Ramos (cell line): ENCODE results near the gene UNC93A.

ENCODE experiments used
- in situ Hi-C: fragments of 300-500 bp; cut with MboI; formaldehyde crosslinking; loops from one replicate; pipeline ENCODE4 v1.14.3; 2022; ENCODE audit warnings: low sequenced_read_pairs; ENCODE audit not compliant: unreplicated experiment

Gene UNC93A

DNA sequence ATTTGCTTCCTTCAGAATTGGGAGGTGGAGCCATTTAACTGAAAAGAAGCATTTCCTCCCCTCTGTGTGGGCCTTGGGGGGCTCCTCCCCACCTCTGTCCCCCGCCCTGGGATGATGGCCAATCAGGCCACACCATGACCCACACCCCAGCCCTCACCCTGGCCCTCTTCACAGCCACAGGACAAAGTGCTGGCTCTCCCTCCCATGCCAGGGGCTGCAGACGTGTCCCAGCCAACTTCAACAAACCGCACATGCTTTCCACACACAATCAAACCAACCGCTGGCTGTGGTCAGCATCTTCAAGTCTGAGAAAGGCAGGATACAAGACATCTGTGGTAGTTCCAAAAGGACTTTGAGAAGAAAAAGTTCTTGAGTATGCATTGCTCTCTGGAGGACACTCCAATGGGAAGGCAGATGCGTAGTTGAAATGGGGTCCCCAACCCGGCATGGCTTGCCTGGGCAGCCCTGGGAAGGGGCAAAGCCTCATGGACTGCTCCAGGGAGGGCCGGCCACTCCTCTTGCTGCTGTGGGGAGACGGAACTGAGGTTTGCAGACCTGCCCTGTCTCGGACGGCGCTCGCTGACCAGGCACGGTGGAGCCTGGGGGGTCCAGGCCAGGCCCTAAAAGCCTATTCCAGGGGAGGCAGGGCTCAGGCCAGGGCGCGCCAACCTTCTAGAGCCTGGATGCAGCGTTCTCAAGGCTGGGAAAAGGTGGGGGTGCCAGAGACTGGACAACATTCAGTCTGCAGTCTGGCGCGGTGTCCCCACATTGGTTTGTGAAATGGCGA, 45.9 kb downstream of the UNC93A start:
- in situ Hi-C loops = no loop called here

DNA sequence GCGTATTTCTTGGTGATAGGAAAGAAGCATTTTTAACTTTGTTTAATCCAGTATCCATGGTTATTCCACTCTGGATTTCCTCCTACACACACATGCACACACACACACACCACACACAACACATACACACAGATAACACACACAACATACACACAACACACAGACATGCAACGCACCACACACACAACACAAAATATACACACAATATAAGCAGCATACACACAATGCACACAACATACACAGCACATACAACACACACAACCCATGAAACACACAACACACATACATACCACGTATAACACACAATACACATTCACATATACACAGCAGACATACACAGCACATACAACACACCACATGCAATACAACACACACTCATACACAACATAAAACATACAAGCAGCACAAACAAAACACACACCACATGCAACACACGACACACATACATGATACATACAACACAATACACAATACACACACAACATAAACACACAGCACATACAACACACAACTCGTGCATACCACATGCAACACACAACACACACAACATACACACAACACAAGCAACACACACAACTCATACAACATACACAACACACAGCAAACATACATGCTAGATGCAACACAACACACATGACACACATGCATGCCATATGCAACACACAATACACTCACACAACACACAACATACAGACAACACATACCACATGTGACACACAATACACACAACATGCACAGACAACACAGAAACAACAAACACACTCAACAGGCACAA, 46.7 kb downstream of the UNC93A start:
- in situ Hi-C loops = no loop called here

DNA sequence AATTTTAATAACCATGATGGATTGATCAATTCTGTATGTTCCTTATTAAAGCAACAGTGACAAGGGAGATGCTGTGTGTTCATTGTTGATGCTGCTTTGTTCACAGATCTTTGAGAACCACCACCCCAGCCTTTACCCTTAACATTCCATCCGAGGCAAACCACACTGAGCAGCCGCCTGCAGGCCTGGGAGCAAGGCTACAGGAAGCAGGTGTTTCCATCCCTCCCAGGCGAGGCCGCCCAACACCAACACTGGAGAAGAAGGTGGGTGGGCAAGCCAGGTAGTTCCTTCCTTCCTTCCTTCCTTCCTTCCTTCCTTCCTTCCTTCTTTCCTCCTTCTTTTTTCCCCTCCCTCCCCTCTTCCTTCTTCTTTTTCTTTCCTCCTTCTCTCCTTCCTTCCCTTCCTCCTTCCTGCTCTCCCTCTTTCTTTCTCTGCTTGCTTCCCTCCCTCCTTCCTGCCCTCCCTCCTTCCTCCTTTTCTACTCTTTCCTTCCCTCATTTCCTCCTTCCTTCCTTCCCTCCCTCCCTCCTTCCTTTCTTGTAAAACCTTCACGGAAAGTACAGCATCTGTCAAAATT, 47.5 kb downstream of the UNC93A start:
- in situ Hi-C loops = no loop called here

GRCh38 chr6:167341038-167341583, 50.0 kb downstream of the UNC93A start:
- in situ Hi-C loops = no loop called here

DNA sequence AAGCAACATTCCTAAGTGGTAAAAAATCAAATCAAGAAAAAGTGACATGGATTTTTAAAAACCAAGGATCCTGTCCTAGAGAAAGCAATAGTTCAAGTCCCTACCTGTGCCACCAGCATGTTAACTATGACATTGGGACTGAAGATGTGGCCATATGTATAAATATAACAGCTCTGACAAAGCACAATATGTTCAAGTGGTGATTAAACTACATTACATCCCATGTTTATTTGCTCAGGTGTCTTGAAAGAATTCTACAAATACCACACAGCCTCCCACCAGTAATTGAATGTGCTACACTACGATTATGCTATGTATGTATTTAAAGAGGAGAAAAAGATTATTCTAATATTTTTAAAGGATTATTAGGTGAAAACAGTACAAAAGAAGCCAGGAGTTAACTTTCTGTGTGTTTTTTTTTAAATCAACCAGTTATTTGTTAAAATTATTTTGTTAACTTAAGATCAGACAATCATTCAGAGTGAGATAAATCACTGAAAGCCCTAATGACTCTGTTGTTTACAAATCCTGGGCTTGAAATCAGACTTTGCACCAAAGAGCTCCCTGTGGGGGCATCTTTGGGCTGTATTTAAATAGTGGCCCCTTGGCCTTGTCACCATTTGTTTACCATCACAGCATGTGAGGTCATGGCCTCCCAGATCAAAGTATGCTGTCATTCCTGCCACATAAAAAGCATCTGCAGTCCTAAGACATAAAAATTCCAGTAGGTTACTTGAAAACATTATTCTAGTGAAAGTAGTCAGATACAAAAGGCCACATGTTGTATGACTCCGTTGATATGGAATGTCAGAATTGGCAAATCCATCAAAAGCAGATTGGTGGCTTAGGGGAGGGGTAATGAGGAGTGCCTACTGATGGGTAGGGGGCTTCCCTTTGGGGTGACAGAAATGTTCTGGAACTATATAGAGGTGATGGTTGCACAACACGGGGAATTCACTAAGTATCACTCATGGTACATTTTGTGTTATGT, 50.8 kb downstream of the UNC93A start:
- in situ Hi-C loops = no loop called here

- in situ Hi-C loops = no loop called here
Observed at GRCh38 chr6:167342879-167343610, 51.9 kb downstream of the UNC93A start.

GRCh38 chr6:167345348-167345747, 54.2 kb downstream of the UNC93A start:
- in situ Hi-C loops = no loop called here

DNA sequence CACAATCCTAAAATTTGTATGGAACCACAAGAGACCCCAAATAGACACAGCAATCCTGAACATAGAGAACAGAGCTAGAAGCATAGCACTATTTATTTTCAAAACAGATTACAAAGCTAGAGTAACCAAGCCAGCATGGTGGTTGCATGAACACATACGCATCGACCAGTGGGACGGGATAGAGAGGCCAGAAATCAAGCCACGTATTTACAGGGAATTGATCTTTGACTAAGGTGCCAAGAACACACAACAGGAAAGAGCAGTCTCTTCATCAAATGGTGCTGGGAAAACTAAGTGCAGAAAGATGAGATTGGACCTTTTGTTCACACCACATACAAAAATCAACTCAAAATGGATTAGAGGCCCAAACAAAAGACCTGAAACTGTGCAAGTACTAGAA, 54.8 kb downstream of the UNC93A start:
- in situ Hi-C loops = no loop called here

- in situ Hi-C loops = no loop called here
Observed at GRCh38 chr6:167347226-167347625, 56.1 kb downstream of the UNC93A start.

GRCh38 chr6:167349631-167350274, 58.6 kb downstream of the UNC93A start:
- in situ Hi-C loops = loop anchor here (25.0 kb wide), 1 partner anchor 137 kb away; no protein-coding TSS in a partner anchor

DNA sequence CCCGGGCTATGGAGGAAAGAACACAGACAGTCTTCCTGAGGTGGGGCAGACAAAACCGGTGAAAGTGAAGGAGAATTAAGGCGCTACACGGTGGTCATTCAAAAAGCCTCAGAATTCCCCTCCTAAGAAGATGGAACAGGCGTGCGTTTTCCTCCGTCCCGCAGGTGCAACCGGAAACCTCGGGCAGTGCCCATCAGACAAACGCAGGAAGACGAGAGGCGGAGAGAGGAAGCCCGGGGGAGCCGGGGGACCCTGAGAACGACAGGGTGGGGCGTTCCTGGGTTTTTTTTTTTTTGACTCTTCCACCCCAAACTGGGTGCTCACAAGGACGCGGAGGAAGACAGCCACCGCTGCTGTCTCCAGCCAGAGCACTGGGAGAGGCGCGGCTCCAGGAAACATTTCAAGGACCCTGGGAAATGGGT, 59.2 kb downstream of the UNC93A start:
- in situ Hi-C loops = loop anchor here (25.0 kb wide), 1 partner anchor 138 kb away; no protein-coding TSS in a partner anchor

DNA sequence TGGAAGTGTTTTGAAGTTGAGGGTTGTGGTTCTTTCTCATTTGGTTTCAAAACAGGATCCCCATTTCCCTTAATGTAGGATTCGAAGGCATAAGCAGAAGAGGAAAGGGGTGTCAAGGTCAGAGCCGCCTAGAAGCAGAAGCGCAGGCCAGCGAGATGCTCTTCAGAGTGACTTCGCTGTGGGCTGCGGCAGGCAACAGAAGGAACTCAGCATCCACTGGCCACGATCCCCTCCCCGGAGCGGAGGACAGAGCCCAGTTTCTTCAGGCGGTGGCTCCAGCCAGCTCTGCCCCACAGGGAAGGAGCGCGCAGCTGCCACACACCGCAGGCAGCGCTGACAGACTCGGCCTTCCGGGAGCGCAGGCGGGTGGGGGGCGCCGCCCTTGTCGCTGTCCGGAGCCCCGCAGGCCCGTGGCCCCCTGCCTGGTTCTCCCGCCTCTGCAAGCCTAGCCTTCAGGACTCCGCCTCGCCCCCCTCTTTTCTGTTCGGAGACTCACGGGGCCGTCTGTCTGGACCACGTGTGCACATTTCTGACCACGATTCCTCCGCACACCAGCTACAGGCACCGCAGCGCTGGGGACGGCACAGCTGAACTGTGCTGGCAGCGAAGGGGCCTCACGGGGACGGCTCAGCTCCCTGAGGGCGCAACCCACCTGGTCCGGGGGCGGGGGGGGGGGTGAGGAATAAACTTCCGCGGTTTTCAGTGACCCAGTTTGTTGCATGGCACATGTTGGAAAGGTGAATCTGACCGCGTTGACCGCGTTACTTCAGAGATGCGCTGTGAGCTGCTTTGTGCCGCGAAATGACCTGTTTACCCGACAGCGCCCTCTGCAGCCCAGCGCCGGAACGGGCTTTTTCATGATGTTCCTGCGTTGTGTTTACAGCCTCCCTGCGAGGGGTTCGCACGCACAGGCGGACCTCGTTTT, 59.9 kb downstream of the UNC93A start:
- in situ Hi-C loops = loop anchor here (25.0 kb wide), 1 partner anchor 139 kb away; no protein-coding TSS in a partner anchor

GRCh38 chr6:167351656-167352345, 60.7 kb downstream of the UNC93A start:
- in situ Hi-C loops = loop anchor here (25.0 kb wide), 1 partner anchor 140 kb away; no protein-coding TSS in a partner anchor

GRCh38 chr6:167356874-167357273, 65.8 kb downstream of the UNC93A start:
- in situ Hi-C loops = loop anchor here (25.0 kb wide), 1 partner anchor 145 kb away; no protein-coding TSS in a partner anchor

GRCh38 chr6:167358394-167358793, 67.3 kb downstream of the UNC93A start:
- in situ Hi-C loops = loop anchor here (25.0 kb wide), 1 partner anchor 146 kb away; no protein-coding TSS in a partner anchor

- in situ Hi-C loops = loop anchor here (25.0 kb wide), 1 partner anchor 149 kb away; no protein-coding TSS in a partner anchor
Observed at GRCh38 chr6:167361170-167361569, 70.1 kb downstream of the UNC93A start.
